GM23338 (cell line): ENCODE measurements around the gene DTHD1. TPM values are rescaled to one million over a fixed set of nuclear protein-coding genes. Genes with fewer than 3 reads are reported as not detected.

Experiments used
- ATAC-seq: fragments of 200-7000 bp; cut with Tn5 transposase; 3 replicates; pipeline ENCODE4 v1.9.1; 2020
- DNase-seq: peaks from one replicate; pipeline ENCODE4 v3.0.0-alpha.2; 2015; ENCODE audit warnings: low spot score
- H2AFZ ChIP-seq: fragments of 200-600 bp; sonication (generic); 2 replicates; pipeline ENCODE4 v1.8.0; 2016; ENCODE audit warnings: antibody characterized with exemption, mild to moderate bottlenecking, moderate library complexity
- H3F3A ChIP-seq: fragments of 200-600 bp; sonication (generic); replicated peaks from 2 replicates; pipeline ENCODE4 v1.8.0; 2017; ENCODE audit warnings: antibody characterized with exemption, mixed run types, low read depth
- H3K27ac ChIP-seq: fragments of 200-600 bp; sonication (generic); 2 replicates; pipeline ENCODE4 v1.6.1; 2016; ENCODE audit warnings: low read depth
- H3K27me3 ChIP-seq: fragments of 200-600 bp; sonication (generic); 2 replicates; pipeline ENCODE4 v1.8.0; 2016; ENCODE audit warnings: mild to moderate bottlenecking, mixed run types, moderate library complexity; ENCODE audit not compliant: insufficient read depth
- H3K36me3 ChIP-seq: fragments of 200-600 bp; sonication (generic); 2 replicates; pipeline ENCODE4 v1.8.0; 2016; ENCODE audit warnings: mild to moderate bottlenecking; ENCODE audit not compliant: insufficient read depth
- H3K4me1 ChIP-seq: fragments of 200-600 bp; sonication (generic); 2 replicates; pipeline ENCODE4 v1.8.0; 2016; ENCODE audit warnings: mild to moderate bottlenecking, moderate library complexity; ENCODE audit not compliant: insufficient read depth
- H3K4me2 ChIP-seq: fragments of 200-600 bp; sonication (generic); 2 replicates; pipeline ENCODE4 v1.7.1; 2017; ENCODE audit warnings: mixed run types
- H3K4me3 ChIP-seq: fragments of 200-600 bp; sonication (generic); 2 replicates; pipeline ENCODE4 v1.6.1; 2016; ENCODE audit warnings: mixed run types
- H3K79me2 ChIP-seq: fragments of 200-600 bp; sonication (generic); replicated peaks from 2 replicates; pipeline ENCODE4 v1.8.0; 2017; ENCODE audit warnings: mild to moderate bottlenecking; ENCODE audit not compliant: insufficient read depth
- H3K9me2 ChIP-seq: fragments of 200-600 bp; sonication (generic); 2 replicates; pipeline ENCODE4 v1.8.0; 2017; ENCODE audit not compliant: insufficient read depth
- H4K20me1 ChIP-seq: fragments of 200-600 bp; sonication (generic); replicated peaks from 2 replicates; pipeline ENCODE4 v1.8.0; 2017; ENCODE audit warnings: mild to moderate bottlenecking; ENCODE audit not compliant: insufficient read depth
- H3K27ac Mint-ChIP-seq: 2 replicates; pipeline ENCODE4 v1.8.0; 2020; ENCODE audit warnings: inconsistent platforms, mild to moderate bottlenecking, moderate library complexity, mixed read lengths
- H3K27me3 Mint-ChIP-seq: 3 replicates; pipeline ENCODE4 v1.8.0; 2022; ENCODE audit warnings: low read depth, mild to moderate bottlenecking, moderate library complexity, mixed read lengths, inconsistent platforms; ENCODE audit not compliant: insufficient read depth, poor library complexity
- H3K36me3 Mint-ChIP-seq: 3 replicates; pipeline ENCODE4 v1.8.0; 2021; ENCODE audit warnings: low read depth, mild to moderate bottlenecking, inconsistent platforms, moderate library complexity, mixed read lengths
- H3K4me1 Mint-ChIP-seq: 3 replicates; pipeline ENCODE4 v1.8.0; 2020; ENCODE audit warnings: mild to moderate bottlenecking, inconsistent platforms, mixed read lengths
- H3K4me3 Mint-ChIP-seq: 3 replicates; pipeline ENCODE4 v1.8.0; 2021; ENCODE audit warnings: moderate library complexity, mild to moderate bottlenecking, inconsistent platforms, mixed read lengths
- H3K9me3 Mint-ChIP-seq: 3 replicates; pipeline ENCODE4 v1.8.0; 2020; ENCODE audit warnings: moderate library complexity, mild to moderate bottlenecking, inconsistent platforms, mixed read lengths
- CREB1 ChIP-seq: fragments of 250-450 bp; sonication (Bioruptor Pico); IDR thresholded peaks from 2 replicates; pipeline ENCODE4 v1.5.0; 2020; ENCODE audit warnings: low read depth, mild to moderate bottlenecking, moderate library complexity
- EZH2 ChIP-seq: fragments of 200-600 bp; sonication (generic); IDR thresholded peaks from one replicate; pipeline ENCODE4 v1.8.0; 2017; ENCODE audit warnings: antibody characterized with exemption, mild to moderate bottlenecking, low read depth; ENCODE audit not compliant: unreplicated experiment
- EZH2phosphoT487 ChIP-seq: fragments of 200-600 bp; sonication (generic); IDR thresholded peaks from one replicate; pipeline ENCODE4 v1.8.1; 2018; ENCODE audit warnings: antibody characterized with exemption; ENCODE audit not compliant: unreplicated experiment
- POLR2AphosphoS5 ChIP-seq: IDR thresholded peaks from 2 replicates; pipeline ENCODE4 v1.6.1; 2016; ENCODE audit warnings: antibody characterized with exemption, low read depth
- STAT1 ChIP-seq: IDR thresholded peaks from one replicate; pipeline ENCODE4 v1.6.1; 2016; ENCODE audit warnings: antibody characterized with exemption; ENCODE audit not compliant: unreplicated experiment
- ZNF114 ChIP-seq: fragments of 250-450 bp; sonication (Bioruptor Pico); IDR thresholded peaks from 2 replicates; pipeline ENCODE4 v1.5.0; 2020; ENCODE audit warnings: mild to moderate bottlenecking, moderate library complexity
- ZNF331 ChIP-seq: fragments of 250-450 bp; sonication (Bioruptor Pico); IDR thresholded peaks from 2 replicates; pipeline ENCODE4 v1.5.0; 2020; ENCODE audit warnings: low read depth, mild to moderate bottlenecking, moderate library complexity
- polyA plus RNA-seq: library from polyadenylated mRNA; unstranded; fragments of >200 nt; fragmentation: Nextera tagmentation; extraction: Ambion mirVana; gene quantifications from 2 replicates; pipeline ENCODE4 v1.2.1, GENCODE V29; 2016
- total RNA-seq: library from RNA; depleted of rRNA; stranded (reverse); fragments of >200 nt; shearing (Covaris generic); gene quantifications from 2 replicates; pipeline ENCODE4 v1.2.3, GENCODE V29; 2014
- TF ChIP-seq, protein P1 (sequence below): IDR thresholded peaks from one replicate; pipeline ENCODE4 v1.6.1; 2018; ENCODE audit warnings: antibody characterized with exemption; ENCODE audit not compliant: unreplicated experiment
- TF ChIP-seq, protein P2 (sequence below), 2 experiments: fragments of 200-600 bp in 1 of 2; sonication (generic) in 1 of 2; conservative IDR thresholded peaks; 2 replicates each; pipeline versions ENCODE4 v1.5.1 to v1.6.1; 2016 to 2017; ENCODE audit warnings: antibody characterized with exemption in 2 of 2, low read depth in 2 of 2, mild to moderate bottlenecking in 2 of 2, moderate library complexity in 1 of 2
- TF ChIP-seq, protein P3 (sequence below): IDR thresholded peaks from 2 replicates; pipeline ENCODE4 v1.6.1; 2016; ENCODE audit warnings: antibody characterized with exemption
- TF ChIP-seq, protein P4 (sequence below): fragments of 250-450 bp; sonication (Bioruptor Pico); IDR thresholded peaks from 2 replicates; pipeline ENCODE4 v1.5.0; 2020; ENCODE audit warnings: mild to moderate bottlenecking, moderate library complexity

DTHD1 gene
- total and polyA plus RNA-seq, 2 experiments from 2014 or later: not detected

DNA sequence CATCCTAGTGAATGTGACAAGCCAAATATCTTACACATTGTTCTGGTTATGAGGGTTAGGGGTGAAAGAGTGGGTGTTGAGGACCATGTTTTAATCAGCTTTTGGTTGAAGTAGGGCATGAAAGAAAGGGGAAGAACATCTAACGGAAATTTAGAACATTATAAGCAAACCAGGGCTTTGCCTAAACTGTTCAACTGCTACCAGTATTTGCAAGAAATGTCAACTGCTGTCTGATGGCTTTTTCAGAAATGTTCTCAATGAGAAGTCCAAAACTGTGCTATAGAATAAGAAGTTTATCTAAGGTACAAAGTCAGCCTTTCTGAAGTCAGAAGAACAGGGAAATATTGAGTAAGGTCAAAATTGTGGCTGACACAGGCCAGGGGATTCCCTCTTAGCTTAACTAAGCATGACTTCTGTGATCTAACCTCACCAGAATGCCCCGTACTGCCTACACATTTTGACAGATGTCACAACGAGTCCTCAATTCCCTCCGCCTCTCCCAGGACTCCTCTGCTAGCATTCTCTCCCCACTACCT, 67.1 kb downstream of the DTHD1 start:
- H3K27me3 ChIP-seq: no peaks in the 10 kb centered on the region
- Mint-ChIP-seq H3K9me3 (no peaks in the 10 kb centered on the region), H3K27me3 (peaks cover 2% of the 10 kb centered on the region), H3K36me3 (no peaks in the 10 kb centered on the region), H3K27ac (no peak overlapping the region), H3K4me1 (peaks cover 15% of the 10 kb centered on the region; the same call in 2 of the 3 replicates), H3K4me3 (no peak overlapping the region)
- no peak overlapping the region for H2AFZ ChIP-seq
- DNase-seq (no peak), ATAC-seq (no peak)
- no peaks in the 10 kb centered on the region for H3F3A ChIP-seq
- no peaks in the 10 kb centered on the region for H3K9me2 ChIP-seq
- no peaks in the 10 kb centered on the region for H3K36me3 ChIP-seq
- H3K79me2 ChIP-seq: no peaks in the 10 kb centered on the region
- no peak for TF ChIP-seq EZH2
- TF ChIP-seq, protein P1, sequence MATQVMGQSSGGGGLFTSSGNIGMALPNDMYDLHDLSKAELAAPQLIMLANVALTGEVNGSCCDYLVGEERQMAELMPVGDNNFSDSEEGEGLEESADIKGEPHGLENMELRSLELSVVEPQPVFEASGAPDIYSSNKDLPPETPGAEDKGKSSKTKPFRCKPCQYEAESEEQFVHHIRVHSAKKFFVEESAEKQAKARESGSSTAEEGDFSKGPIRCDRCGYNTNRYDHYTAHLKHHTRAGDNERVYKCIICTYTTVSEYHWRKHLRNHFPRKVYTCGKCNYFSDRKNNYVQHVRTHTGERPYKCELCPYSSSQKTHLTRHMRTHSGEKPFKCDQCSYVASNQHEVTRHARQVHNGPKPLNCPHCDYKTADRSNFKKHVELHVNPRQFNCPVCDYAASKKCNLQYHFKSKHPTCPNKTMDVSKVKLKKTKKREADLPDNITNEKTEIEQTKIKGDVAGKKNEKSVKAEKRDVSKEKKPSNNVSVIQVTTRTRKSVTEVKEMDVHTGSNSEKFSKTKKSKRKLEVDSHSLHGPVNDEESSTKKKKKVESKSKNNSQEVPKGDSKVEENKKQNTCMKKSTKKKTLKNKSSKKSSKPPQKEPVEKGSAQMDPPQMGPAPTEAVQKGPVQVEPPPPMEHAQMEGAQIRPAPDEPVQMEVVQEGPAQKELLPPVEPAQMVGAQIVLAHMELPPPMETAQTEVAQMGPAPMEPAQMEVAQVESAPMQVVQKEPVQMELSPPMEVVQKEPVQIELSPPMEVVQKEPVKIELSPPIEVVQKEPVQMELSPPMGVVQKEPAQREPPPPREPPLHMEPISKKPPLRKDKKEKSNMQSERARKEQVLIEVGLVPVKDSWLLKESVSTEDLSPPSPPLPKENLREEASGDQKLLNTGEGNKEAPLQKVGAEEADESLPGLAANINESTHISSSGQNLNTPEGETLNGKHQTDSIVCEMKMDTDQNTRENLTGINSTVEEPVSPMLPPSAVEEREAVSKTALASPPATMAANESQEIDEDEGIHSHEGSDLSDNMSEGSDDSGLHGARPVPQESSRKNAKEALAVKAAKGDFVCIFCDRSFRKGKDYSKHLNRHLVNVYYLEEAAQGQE: no peak
- no peak for TF ChIP-seq POLR2AphosphoS5
- no peak for TF ChIP-seq EZH2phosphoT487
- no peak for TF ChIP-seq STAT1
- no peak for TF ChIP-seq ZNF331
- TF ChIP-seq, protein P2, sequence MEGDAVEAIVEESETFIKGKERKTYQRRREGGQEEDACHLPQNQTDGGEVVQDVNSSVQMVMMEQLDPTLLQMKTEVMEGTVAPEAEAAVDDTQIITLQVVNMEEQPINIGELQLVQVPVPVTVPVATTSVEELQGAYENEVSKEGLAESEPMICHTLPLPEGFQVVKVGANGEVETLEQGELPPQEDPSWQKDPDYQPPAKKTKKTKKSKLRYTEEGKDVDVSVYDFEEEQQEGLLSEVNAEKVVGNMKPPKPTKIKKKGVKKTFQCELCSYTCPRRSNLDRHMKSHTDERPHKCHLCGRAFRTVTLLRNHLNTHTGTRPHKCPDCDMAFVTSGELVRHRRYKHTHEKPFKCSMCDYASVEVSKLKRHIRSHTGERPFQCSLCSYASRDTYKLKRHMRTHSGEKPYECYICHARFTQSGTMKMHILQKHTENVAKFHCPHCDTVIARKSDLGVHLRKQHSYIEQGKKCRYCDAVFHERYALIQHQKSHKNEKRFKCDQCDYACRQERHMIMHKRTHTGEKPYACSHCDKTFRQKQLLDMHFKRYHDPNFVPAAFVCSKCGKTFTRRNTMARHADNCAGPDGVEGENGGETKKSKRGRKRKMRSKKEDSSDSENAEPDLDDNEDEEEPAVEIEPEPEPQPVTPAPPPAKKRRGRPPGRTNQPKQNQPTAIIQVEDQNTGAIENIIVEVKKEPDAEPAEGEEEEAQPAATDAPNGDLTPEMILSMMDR (conservative IDR thresholded peaks at IDR 0.05; ENCODE audit: low read depth in 2 of 2): no peak
- TF ChIP-seq, protein P3, sequence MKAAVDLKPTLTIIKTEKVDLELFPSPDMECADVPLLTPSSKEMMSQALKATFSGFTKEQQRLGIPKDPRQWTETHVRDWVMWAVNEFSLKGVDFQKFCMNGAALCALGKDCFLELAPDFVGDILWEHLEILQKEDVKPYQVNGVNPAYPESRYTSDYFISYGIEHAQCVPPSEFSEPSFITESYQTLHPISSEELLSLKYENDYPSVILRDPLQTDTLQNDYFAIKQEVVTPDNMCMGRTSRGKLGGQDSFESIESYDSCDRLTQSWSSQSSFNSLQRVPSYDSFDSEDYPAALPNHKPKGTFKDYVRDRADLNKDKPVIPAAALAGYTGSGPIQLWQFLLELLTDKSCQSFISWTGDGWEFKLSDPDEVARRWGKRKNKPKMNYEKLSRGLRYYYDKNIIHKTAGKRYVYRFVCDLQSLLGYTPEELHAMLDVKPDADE: no peak
- no peak for TF ChIP-seq ZNF114
- TF ChIP-seq, protein P4, sequence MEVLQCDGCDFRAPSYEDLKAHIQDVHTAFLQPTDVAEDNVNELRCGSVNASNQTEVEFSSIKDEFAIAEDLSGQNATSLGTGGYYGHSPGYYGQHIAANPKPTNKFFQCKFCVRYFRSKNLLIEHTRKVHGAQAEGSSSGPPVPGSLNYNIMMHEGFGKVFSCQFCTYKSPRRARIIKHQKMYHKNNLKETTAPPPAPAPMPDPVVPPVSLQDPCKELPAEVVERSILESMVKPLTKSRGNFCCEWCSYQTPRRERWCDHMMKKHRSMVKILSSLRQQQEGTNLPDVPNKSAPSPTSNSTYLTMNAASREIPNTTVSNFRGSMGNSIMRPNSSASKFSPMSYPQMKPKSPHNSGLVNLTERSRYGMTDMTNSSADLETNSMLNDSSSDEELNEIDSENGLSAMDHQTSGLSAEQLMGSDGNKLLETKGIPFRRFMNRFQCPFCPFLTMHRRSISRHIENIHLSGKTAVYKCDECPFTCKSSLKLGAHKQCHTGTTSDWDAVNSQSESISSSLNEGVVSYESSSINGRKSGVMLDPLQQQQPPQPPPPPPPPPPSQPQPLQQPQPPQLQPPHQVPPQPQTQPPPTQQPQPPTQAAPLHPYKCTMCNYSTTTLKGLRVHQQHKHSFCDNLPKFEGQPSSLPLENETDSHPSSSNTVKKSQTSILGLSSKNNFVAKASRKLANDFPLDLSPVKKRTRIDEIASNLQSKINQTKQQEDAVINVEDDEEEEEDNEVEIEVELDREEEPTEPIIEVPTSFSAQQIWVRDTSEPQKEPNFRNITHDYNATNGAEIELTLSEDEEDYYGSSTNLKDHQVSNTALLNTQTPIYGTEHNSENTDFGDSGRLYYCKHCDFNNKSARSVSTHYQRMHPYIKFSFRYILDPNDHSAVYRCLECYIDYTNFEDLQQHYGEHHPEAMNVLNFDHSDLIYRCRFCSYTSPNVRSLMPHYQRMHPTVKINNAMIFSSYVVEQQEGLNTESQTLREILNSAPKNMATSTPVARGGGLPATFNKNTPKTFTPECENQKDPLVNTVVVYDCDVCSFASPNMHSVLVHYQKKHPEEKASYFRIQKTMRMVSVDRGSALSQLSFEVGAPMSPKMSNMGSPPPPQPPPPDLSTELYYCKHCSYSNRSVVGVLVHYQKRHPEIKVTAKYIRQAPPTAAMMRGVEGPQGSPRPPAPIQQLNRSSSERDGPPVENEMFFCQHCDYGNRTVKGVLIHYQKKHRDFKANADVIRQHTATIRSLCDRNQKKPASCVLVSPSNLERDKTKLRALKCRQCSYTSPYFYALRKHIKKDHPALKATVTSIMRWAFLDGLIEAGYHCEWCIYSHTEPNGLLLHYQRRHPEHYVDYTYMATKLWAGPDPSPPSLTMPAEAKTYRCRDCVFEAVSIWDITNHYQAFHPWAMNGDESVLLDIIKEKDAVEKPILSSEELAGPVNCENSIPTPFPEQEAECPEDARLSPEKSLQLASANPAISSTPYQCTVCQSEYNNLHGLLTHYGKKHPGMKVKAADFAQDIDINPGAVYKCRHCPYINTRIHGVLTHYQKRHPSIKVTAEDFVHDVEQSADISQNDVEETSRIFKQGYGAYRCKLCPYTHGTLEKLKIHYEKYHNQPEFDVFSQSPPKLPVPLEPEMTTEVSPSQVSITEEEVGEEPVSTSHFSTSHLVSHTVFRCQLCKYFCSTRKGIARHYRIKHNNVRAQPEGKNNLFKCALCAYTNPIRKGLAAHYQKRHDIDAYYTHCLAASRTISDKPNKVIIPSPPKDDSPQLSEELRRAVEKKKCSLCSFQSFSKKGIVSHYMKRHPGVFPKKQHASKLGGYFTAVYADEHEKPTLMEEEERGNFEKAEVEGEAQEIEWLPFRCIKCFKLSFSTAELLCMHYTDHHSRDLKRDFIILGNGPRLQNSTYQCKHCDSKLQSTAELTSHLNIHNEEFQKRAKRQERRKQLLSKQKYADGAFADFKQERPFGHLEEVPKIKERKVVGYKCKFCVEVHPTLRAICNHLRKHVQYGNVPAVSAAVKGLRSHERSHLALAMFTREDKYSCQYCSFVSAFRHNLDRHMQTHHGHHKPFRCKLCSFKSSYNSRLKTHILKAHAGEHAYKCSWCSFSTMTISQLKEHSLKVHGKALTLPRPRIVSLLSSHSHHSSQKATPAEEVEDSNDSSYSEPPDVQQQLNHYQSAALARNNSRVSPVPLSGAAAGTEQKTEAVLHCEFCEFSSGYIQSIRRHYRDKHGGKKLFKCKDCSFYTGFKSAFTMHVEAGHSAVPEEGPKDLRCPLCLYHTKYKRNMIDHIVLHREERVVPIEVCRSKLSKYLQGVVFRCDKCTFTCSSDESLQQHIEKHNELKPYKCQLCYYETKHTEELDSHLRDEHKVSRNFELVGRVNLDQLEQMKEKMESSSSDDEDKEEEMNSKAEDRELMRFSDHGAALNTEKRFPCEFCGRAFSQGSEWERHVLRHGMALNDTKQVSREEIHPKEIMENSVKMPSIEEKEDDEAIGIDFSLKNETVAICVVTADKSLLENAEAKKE: no peak
- no peak for TF ChIP-seq CREB1 (CRISPR knock-in tag)
- H3K27ac ChIP-seq: no peak overlapping the region
- no peaks in the 10 kb centered on the region for H4K20me1 ChIP-seq
- no peak overlapping the region for H3K4me3 ChIP-seq
- H3K4me1 ChIP-seq: no peaks in the 10 kb centered on the region
- no peak overlapping the region for H3K4me2 ChIP-seq
